Measurements from ENCODE around the gene ARL15. TPM values are rescaled to one million over a fixed set of nuclear protein-coding genes. Genes with fewer than 3 reads are reported as not detected.

Gene ARL15
- total RNA-seq, 6 donors from 2014 or later, result 6.7 to 36.4 (median 20.7) TPM

DNA sequence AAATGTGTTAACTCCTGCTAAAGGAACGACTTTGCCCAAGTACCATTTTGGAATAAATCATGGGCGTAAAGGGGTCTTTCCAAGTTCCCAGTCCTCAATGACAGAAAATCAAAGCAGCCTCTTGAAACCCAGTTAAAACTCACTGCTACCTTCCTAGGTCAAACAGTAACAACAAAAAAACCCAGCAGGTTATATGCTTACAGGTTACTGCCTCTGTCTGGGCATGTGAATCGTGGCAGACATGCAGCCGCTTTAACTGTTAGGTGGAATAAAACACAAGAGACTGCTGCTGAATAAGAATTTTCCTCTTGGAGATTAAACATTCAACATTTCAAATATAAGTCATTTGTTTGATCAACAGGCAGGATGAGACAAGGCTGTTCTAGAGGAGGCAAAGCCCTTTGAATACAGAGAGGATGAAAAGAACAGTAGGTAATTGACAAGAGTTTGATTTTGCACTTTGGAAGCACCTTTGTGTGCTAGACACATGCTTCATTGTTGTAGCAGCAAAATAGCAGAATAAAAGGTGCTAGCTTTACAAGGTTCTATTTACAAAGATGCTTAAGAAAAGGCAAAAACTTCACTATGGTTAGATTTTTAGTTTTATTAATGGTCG is 430.6 kb downstream of the ARL15 start:
- H3K9me3 ChIP-seq, result no peaks in the 10 kb centered on the region
- H3K4me1 ChIP-seq, result no peaks in the 10 kb centered on the region
- ATAC-seq (ENCODE audit: low FRiP score in 2 of 2), result no peak
- no peaks in the 10 kb centered on the region for H3K36me3 ChIP-seq
- H3K4me3 ChIP-seq, result no peak overlapping the region
- 93 to 94% methylated on average over 5 of the region's 5 CpGs for WGBS, 2 donors
- TF ChIP-seq POLR2AphosphoS5 (IDR thresholded peaks at IDR 0.05) (no peak), POLR2A (IDR thresholded peaks at IDR 0.05) (no peak), EP300 (IDR thresholded peaks at IDR 0.05) (no peak)
- TF ChIP-seq, protein P1, sequence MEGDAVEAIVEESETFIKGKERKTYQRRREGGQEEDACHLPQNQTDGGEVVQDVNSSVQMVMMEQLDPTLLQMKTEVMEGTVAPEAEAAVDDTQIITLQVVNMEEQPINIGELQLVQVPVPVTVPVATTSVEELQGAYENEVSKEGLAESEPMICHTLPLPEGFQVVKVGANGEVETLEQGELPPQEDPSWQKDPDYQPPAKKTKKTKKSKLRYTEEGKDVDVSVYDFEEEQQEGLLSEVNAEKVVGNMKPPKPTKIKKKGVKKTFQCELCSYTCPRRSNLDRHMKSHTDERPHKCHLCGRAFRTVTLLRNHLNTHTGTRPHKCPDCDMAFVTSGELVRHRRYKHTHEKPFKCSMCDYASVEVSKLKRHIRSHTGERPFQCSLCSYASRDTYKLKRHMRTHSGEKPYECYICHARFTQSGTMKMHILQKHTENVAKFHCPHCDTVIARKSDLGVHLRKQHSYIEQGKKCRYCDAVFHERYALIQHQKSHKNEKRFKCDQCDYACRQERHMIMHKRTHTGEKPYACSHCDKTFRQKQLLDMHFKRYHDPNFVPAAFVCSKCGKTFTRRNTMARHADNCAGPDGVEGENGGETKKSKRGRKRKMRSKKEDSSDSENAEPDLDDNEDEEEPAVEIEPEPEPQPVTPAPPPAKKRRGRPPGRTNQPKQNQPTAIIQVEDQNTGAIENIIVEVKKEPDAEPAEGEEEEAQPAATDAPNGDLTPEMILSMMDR (IDR thresholded peaks at IDR 0.05), result no peak
- H3K27ac ChIP-seq, result no peak overlapping the region
- DNase-seq, result no peak
- no peaks in the 10 kb centered on the region for H3K27me3 ChIP-seq

DNA sequence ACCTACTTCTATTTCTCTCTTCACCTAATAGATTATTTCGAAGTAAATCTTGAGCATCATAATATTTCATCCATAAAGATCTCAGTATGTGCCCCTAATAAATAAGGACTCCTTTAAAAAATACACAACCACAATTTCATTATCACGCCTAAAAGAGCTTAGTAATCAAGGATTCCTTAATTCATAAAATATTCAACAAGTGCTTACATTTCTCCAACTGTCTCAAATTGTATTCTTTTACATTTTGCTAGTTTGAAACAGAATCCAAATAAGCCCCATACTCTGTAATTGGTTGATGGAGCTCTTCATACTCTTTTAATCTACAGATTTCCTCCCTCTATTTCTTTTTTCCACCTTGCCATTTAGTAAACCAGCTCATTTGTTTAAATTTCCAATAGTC is 432.4 kb downstream of the ARL15 start:
- Histone ChIP-seq H3K27me3 (no peaks in the 10 kb centered on the region), H3K36me3 (no peaks in the 10 kb centered on the region), H3K9me3 (no peaks in the 10 kb centered on the region), H3K4me3 (no peak overlapping the region), H3K4me1 (no peaks in the 10 kb centered on the region), H3K27ac (no peak overlapping the region)
- no peak for DNase-seq
- TF ChIP-seq EP300 (IDR thresholded peaks at IDR 0.05), result no peak
- TF ChIP-seq POLR2A (IDR thresholded peaks at IDR 0.05), result no peak
- TF ChIP-seq POLR2AphosphoS5 (IDR thresholded peaks at IDR 0.05), result no peak
- TF ChIP-seq, protein P1 (IDR thresholded peaks at IDR 0.05), result no peak
- ATAC-seq (ENCODE audit: low FRiP score in 2 of 2), result no peak
- 90 to 96% methylated on average over 2 of the region's 2 CpGs for WGBS, 2 donors

DNA sequence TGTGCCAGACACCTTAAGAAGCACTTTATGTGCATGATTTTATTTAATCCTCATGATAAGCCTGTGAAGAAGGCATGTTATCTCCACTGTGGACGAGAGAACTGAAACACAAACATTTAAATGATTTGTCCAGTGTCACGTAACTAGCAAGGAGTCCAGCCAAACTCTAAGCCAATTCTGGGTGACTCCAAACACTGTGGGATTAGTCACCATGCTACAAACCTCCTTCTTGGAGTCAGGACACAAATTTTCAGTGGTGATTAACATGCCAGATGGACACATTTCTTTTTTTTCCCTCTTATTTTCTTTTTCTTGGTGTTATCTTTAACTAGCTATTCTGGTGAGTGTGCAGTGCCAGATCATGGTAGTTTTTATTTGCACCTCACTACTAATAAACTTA is 433.1 kb downstream of the ARL15 start:
- H3K4me3 ChIP-seq, result no peak overlapping the region
- WGBS, 2 donors, result 63 to 75% methylated on average over 2 of the region's 2 CpGs
- H3K4me1 ChIP-seq, result no peaks in the 10 kb centered on the region
- TF ChIP-seq POLR2AphosphoS5 (IDR thresholded peaks at IDR 0.05) (no peak), EP300 (IDR thresholded peaks at IDR 0.05) (no peak), POLR2A (IDR thresholded peaks at IDR 0.05) (no peak)
- TF ChIP-seq, protein P1 (IDR thresholded peaks at IDR 0.05), result no peak
- no peak overlapping the region for H3K27ac ChIP-seq
- ATAC-seq (ENCODE audit: low FRiP score in 2 of 2), result peak in 1 of 2 donors; percentile 53
- H3K27me3 ChIP-seq, result no peaks in the 10 kb centered on the region
- no peaks in the 10 kb centered on the region for H3K36me3 ChIP-seq
- DNase-seq, result no peak
- H3K9me3 ChIP-seq, result no peaks in the 10 kb centered on the region

DNA sequence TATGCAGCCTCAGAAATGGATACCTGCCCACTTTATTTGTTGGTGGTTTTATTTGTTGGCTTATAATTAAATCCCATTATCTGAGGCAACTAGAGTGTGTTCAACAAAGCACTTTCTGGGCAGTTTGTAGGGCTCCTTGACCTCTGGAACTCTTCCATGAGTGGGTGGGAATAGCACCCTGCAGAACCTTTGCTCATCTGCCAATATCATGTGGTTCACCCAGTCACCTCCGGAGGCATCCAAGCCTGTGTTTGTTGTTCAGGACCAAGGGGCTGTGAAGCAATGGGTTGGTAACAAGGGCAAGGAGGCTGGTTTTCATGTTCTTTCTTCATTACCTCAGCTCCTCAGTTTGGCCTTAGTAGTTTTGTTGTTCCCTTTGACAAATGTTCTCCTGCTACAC is 436.0 kb downstream of the ARL15 start:
- TF ChIP-seq, protein P1 (IDR thresholded peaks at IDR 0.05), result no peak
- TF ChIP-seq POLR2A (IDR thresholded peaks at IDR 0.05) (no peak), EP300 (IDR thresholded peaks at IDR 0.05) (no peak), POLR2AphosphoS5 (IDR thresholded peaks at IDR 0.05) (no peak)
- H3K27me3 ChIP-seq, result no peaks in the 10 kb centered on the region
- WGBS, 2 donors, result 83 to 100% methylated on average over 1 of the region's 1 CpG
- H3K27ac ChIP-seq, result no peak overlapping the region
- H3K9me3 ChIP-seq, result no peaks in the 10 kb centered on the region
- DNase-seq (no peak), ATAC-seq (ENCODE audit: low FRiP score in 2 of 2) (peak in 1 of 2 donors; percentile 43)
- no peak overlapping the region for H3K4me3 ChIP-seq
- H3K4me1 ChIP-seq, result no peaks in the 10 kb centered on the region
- H3K36me3 ChIP-seq, result no peaks in the 10 kb centered on the region

DNA sequence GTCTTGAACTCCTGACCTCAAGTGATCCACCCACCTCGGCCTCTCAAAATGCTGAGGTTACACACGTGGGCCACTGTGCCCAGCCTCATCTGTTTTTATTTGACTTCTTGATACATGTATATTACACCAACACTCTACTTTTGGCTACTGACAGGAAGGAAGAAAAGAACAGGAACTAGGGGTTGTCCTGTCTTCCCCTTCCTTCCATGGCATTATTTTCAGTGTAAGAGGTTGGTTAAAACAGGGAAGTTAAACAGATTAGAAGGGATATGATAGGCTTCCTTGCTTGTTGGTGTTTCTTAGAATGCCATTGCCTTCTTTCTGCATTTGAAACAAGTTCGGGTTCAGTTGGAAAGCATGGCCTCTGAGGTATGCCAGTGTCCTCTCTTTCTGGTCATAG is 437.1 kb downstream of the ARL15 start:
- DNase-seq (no peak), ATAC-seq (ENCODE audit: low FRiP score in 2 of 2) (no peak)
- TF ChIP-seq POLR2AphosphoS5 (IDR thresholded peaks at IDR 0.05) (no peak), POLR2A (IDR thresholded peaks at IDR 0.05) (no peak), EP300 (IDR thresholded peaks at IDR 0.05) (no peak)
- TF ChIP-seq, protein P1 (IDR thresholded peaks at IDR 0.05), result no peak
- H3K27me3 ChIP-seq, result no peaks in the 10 kb centered on the region
- no peaks in the 10 kb centered on the region for H3K36me3 ChIP-seq
- no peaks in the 10 kb centered on the region for H3K4me1 ChIP-seq
- H3K4me3 ChIP-seq, result no peak overlapping the region
- 71 to 79% methylated on average over 3 of the region's 3 CpGs for WGBS, 2 donors
- no peaks in the 10 kb centered on the region for H3K9me3 ChIP-seq
- no peak overlapping the region for H3K27ac ChIP-seq

Measured in upper lobe of left lung (tissue), 6 donors.